ENCODE data around the gene PRDM16. TPM values are rescaled to one million over a fixed set of nuclear protein-coding genes. Genes with fewer than 3 reads are reported as not detected.

The PRDM16 gene
- polyA plus RNA-seq, 3 donors, result not detected

DNA sequence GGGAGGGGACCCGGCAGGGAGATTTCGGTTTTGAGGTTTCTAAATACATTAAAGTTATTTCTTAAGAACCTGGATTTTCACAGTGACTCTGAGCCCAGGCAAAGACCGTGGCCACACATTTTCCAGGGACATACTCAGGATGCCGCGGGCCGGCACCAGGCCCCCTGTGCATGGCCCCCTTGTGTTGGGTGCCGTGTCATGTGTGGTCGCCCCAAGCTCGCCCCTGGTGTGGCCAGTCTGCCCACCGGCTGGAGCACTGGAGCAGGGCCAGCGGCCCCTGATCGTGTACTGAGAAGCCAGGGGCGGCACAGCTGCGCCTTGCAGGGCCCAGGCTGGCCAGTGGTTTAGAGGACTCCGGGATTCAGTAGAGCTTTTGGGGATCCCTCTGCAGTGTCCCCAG is 412.0 kb downstream of the PRDM16 start:
- H3K36me3 ChIP-seq (replicated peaks in 1 of 2; ENCODE audit: control insufficient read depth in 1 of 2, insufficient read depth in 2 of 2, low read length in 2 of 2), result no peaks in the 10 kb centered on the region
- no peak overlapping the region for H3K27ac Mint-ChIP-seq
- H3K79me2 ChIP-seq (ENCODE audit: insufficient read depth, low read length), result no peaks in the 10 kb centered on the region
- H3K4me1 Mint-ChIP-seq, result no peaks in the 10 kb centered on the region
- TF ChIP-seq, protein P1, sequence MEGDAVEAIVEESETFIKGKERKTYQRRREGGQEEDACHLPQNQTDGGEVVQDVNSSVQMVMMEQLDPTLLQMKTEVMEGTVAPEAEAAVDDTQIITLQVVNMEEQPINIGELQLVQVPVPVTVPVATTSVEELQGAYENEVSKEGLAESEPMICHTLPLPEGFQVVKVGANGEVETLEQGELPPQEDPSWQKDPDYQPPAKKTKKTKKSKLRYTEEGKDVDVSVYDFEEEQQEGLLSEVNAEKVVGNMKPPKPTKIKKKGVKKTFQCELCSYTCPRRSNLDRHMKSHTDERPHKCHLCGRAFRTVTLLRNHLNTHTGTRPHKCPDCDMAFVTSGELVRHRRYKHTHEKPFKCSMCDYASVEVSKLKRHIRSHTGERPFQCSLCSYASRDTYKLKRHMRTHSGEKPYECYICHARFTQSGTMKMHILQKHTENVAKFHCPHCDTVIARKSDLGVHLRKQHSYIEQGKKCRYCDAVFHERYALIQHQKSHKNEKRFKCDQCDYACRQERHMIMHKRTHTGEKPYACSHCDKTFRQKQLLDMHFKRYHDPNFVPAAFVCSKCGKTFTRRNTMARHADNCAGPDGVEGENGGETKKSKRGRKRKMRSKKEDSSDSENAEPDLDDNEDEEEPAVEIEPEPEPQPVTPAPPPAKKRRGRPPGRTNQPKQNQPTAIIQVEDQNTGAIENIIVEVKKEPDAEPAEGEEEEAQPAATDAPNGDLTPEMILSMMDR (IDR thresholded peaks at IDR 0.05), result no peak
- no peak for DNase-seq
- H3K27ac ChIP-seq (ENCODE audit: low read depth in 1 of 2, low read length in 2 of 2), result no peak overlapping the region
- H3K4me2 ChIP-seq (replicated peaks; ENCODE audit: extremely low read depth, low read length, poor library complexity, severe bottlenecking), result no peak overlapping the region
- H3K4me3 Mint-ChIP-seq, result no peak overlapping the region
- no peaks in the 10 kb centered on the region for H4K20me1 ChIP-seq (ENCODE audit: insufficient read depth, low read length)
- no peaks in the 10 kb centered on the region for H3K27me3 ChIP-seq (ENCODE audit: control insufficient read depth in 2 of 2, insufficient read depth in 2 of 2, low read length in 2 of 2)
- H3K36me3 Mint-ChIP-seq, result no peaks in the 10 kb centered on the region
- H3K9ac ChIP-seq (ENCODE audit: insufficient read depth, low read length, poor library complexity, severe bottlenecking), result no peak overlapping the region
- H3K9me3 Mint-ChIP-seq, result peaks cover 0 to 10% (median 0%) of the 10 kb centered on the region in 7 donors
- H2AFZ ChIP-seq (ENCODE audit: insufficient read depth, low read depth, low read length, poor library complexity, severe bottlenecking), result no peak overlapping the region
- no peaks in the 10 kb centered on the region for H3K4me1 ChIP-seq (ENCODE audit: control insufficient read depth in 1 of 2, insufficient read depth in 2 of 2, low read length in 2 of 2)
- peaks cover 2 to 7% (median 3%) of the 10 kb centered on the region in 3 donors for H3K27me3 Mint-ChIP-seq (ENCODE audit: low read depth in 3 of 3)
- intact Hi-C loops (cut with micrococcal nuclease), result no loop called here
- H3K4me3 ChIP-seq (replicated peaks in 1 of 3; ENCODE audit: low read depth in 2 of 3, low read length in 3 of 3), result no peak overlapping the region
- no peaks in the 10 kb centered on the region for H3K9me3 ChIP-seq (replicated peaks in 1 of 2; ENCODE audit: control insufficient read depth in 1 of 2, insufficient read depth in 1 of 2, low read length in 2 of 2)
- WGBS (ENCODE audit: insufficient coverage), result 59% methylated on average over 15 of the region's 15 CpGs

GRCh38 chr1:3481836-3482375 is 412.9 kb downstream of the PRDM16 start:
- no peak overlapping the region for H3K4me3 Mint-ChIP-seq
- no peak overlapping the region for H3K27ac Mint-ChIP-seq
- no peak overlapping the region for H3K4me3 ChIP-seq (replicated peaks in 1 of 3; ENCODE audit: low read depth in 2 of 3, low read length in 3 of 3)
- no peak overlapping the region for H3K9ac ChIP-seq (ENCODE audit: insufficient read depth, low read length, poor library complexity, severe bottlenecking)
- TF ChIP-seq, protein P1 (IDR thresholded peaks at IDR 0.05), result no peak
- H3K9me3 Mint-ChIP-seq, result peaks cover 0 to 9% (median 0%) of the 10 kb centered on the region in 7 donors
- H3K79me2 ChIP-seq (ENCODE audit: insufficient read depth, low read length), result no peaks in the 10 kb centered on the region
- H3K4me1 ChIP-seq (ENCODE audit: control insufficient read depth in 1 of 2, insufficient read depth in 2 of 2, low read length in 2 of 2), result no peaks in the 10 kb centered on the region
- H3K36me3 Mint-ChIP-seq, result no peaks in the 10 kb centered on the region
- H2AFZ ChIP-seq (ENCODE audit: insufficient read depth, low read depth, low read length, poor library complexity, severe bottlenecking), result no peak overlapping the region
- no peaks in the 10 kb centered on the region for H3K9me3 ChIP-seq (replicated peaks in 1 of 2; ENCODE audit: control insufficient read depth in 1 of 2, insufficient read depth in 1 of 2, low read length in 2 of 2)
- no peaks in the 10 kb centered on the region for H3K27me3 ChIP-seq (ENCODE audit: control insufficient read depth in 2 of 2, insufficient read depth in 2 of 2, low read length in 2 of 2)
- H4K20me1 ChIP-seq (ENCODE audit: insufficient read depth, low read length), result no peaks in the 10 kb centered on the region
- H3K27ac ChIP-seq (ENCODE audit: low read depth in 1 of 2, low read length in 2 of 2), result no peak overlapping the region
- H3K4me1 Mint-ChIP-seq, result no peaks in the 10 kb centered on the region
- H3K4me2 ChIP-seq (replicated peaks; ENCODE audit: extremely low read depth, low read length, poor library complexity, severe bottlenecking), result no peak overlapping the region
- WGBS (ENCODE audit: insufficient coverage), result 72% methylated on average over 18 of the region's 20 CpGs
- no peak for DNase-seq
- intact Hi-C loops (cut with micrococcal nuclease), result no loop called here
- H3K36me3 ChIP-seq (replicated peaks in 1 of 2; ENCODE audit: control insufficient read depth in 1 of 2, insufficient read depth in 2 of 2, low read length in 2 of 2), result no peaks in the 10 kb centered on the region
- H3K27me3 Mint-ChIP-seq (ENCODE audit: low read depth in 3 of 3), result peaks cover 2 to 7% (median 3%) of the 10 kb centered on the region in 3 donors

All from CD14-positive monocyte (primary cell).